HG03097 (cell line): ENCODE data around the gene FAM124A.
"Not testable (repeated sequence)": the region's sequence is repeated elsewhere in the genome, so short reads cannot be mapped to it uniquely, and the experiment has no call there.

Source experiments
- ATAC-seq: cut with Tn5 transposase; IDR thresholded peaks from one replicate; pipeline ENCODE4 v1.9.1; 2021; ENCODE audit not compliant: unreplicated experiment, low FRiP score

The FAM124A gene

GRCh38 chr13:51262501-51263211 is 40.5 kb downstream of the FAM124A start:
- no peak for ATAC-seq

GRCh38 chr13:51266642-51267041 is 44.4 kb downstream of the FAM124A start:
- ATAC-seq = no peak

DNA sequence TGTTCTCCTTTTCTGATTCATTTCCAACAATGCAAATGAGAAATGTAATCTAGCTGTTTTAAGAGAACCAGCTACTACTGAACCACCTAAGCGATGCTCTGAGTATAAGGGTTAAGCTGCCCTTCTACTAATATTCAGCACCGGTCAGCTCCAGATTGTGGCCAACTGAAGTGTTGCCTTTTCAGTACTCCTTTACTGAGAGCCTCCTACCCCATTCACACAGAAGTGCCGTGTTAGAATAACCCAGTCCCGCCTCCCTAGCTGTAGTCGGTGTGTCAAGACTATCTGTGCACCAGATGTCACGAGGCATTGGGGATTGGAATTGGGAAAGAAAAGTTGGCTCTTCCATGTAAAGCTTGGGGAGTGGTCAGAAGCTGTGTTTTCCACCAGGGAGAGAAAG is 45.4 kb downstream of the FAM124A start:
- no peak for ATAC-seq

DNA sequence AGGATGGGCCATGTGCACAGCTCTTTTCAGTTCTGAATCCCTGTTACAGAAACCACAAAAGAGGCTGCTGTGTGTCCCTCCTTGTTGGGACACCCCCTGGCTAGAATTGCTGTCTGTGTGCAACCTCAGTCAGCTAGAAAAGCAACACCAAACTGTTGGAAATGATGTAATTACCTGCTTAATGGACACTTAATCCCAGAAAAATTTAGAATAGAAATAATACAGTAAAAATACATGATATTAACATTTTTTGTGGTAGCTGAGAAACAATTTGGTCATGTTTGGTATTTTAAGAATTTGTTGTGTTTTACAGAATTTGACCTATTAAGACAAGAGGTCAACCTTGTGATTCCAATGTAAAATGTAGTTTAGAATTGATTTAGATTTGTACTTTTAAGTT is 46.8 kb downstream of the FAM124A start:
- ATAC-seq = no peak

DNA sequence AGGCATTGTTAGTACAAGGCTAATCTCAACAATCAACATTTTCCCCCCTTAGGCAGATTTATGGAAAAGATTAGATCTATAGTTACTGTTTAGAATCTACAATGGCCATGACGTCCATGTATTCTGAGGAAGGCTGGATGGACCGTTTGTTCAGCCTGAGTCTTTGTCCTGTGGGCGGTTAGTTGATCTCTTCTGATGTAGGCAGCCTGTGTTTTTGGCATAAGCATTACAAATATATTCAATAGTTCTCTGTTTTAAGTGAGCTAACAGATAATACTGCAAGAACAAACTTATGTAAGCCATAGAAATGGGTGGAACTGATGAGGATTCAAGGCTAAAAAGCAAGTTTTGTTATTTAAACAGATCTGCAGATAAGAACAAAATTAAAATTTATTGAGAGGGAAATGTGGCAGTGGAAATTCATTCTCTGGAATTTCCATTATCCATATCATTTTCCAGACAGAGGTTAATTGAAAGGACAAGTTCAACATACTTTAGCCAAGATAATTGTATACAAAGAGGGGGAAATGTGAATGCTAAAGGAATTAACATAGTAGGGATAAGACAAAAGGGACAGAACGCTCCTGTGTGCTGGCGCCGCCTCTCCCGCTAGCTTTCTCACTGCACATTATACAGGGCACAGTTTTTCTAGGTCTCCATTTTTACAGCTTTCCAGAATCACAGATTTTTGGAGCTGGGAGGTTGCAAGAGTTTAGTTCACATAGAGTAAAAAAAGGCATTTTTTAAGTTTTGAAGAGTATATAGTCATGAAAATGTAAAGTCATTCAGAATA is 48.6 kb downstream of the FAM124A start:
- no peak for ATAC-seq

DNA sequence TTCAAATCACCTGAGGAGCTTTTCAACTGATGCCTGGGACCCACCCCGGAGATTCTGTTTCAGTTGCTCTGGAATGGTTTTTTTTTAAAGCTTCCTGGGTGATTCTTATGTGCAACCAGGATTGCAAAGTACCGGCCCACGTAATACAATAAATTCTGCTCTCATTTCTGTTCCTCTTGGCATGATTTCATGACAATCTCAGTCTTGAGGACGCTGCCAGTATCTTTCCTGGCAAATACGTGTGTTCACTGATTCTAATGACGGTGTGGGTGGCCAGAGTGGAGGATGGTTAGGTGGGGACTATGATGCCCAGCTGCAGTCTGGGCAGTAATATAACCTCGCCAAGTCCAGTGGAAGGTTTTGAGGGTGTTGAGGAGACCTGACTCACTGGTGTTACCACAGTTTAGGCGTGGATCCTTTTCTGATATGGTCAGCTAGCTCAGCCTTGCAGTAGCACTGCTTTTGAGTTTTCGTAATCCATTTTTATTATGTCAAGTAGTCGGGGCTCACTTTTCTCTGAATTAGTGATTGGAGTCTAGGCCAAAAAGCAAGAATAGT is 49.4 kb downstream of the FAM124A start:
- ATAC-seq = no peak

DNA sequence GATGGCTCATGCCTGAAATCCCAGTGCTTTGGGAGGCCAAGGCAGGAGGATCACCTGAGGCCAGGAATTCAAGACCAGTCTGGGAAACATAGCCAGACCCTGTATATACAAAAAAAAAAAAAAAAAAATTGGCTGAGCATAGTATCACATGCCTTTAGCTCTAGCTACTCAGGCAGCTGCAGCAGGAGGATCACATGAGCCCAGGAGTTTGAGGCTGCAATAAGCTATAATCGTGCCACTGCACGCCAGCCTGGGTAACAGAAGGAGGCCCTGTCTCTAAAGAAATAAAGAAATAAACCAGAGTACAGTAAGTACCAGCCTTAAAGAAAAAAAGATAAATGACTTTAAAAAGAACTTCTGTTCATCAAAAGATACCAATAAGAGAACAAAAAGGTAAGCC is 52.9 kb downstream of the FAM124A start:
- ATAC-seq = no peak

DNA sequence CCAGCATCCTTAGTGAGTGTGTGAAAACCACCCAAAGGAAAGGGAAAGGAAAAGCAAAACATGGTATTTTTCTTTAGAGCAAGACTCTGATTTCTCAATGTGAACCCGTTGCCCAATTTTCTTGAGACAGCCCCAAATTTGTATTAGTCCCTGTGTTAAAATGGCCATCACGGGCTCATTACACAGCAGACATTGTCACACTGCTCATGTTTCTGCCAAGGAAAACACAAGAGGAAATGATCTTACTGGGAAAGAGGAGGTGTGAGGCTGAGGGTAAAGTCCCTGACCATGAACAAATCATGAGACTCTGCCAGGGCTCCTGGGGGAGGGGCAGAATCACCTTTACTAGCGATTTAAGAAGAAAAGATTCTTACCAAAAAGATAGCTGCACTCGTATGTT is 54.4 kb downstream of the FAM124A start:
- ATAC-seq = no peak

GRCh38 chr13:51277928-51278327 is 55.7 kb downstream of the FAM124A start:
- ATAC-seq = no peak

GRCh38 chr13:51278426-51279130 is 56.4 kb downstream of the FAM124A start:
- no peak for ATAC-seq

DNA sequence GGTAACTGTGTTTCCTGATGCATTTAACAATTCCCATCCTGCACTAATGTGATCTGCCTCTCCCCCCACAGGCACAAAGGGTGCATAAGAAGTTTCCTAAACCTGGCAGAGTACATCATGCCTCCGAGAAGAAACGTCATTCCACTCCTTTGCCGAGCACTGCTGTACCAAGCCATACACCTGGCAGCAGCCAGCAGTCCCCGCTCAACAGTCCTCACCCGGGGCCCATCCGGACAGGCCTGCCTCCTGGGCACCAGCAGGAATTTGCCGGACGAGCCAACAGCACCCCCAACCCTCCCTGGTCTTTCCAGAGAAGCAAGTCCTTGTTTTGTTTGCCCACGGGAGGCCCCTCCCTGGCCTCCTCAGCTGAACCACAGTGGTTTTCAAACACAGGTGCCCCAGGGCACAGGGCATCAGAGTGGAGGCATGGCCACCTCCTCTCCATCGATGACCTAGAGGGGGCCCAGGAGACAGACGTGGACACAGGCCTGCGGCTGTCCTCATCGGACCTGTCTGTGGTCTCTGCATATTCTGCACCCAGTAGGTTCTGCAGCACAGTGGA is 58.3 kb downstream of the FAM124A start:
- no peak for ATAC-seq

DNA sequence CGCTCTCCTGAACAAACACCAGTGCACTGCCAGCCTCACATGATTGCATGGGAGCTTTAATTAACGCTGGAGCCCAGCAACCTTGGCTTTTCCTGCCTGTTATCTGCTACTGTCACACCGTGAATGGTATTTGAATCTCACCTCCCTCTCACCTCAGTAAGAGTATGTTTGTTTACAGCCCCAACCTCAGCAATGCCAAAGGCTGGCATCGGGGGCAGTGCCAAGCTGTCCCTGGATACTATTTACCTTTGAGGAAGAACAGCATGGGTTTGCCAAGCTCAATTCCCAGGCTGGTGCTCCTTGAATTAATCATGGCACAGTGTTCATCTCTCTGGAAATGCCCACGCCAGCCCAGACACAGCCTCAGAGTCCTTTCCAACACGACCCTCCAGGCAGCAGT is 60.1 kb downstream of the FAM124A start:
- ATAC-seq = no peak

DNA sequence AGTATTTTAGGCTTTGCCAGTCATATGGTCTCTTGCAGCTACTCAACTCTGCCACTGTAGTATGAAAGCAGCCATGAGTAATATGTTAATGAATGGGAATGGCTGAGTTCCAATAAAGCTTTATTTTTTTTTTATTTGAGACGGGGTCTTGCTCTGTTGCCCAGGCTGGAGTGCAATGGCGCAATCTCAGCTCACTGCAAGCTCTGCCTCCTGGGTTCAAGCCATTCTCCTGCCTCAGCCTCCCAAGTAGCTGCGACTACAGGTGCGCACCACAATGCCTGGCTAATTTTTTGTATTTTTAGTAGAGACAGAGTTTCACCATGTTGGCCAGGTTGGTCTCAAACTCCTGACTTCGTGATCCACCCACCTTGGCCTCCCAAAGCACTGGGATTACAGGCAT is 60.7 kb downstream of the FAM124A start:
- ATAC-seq = not testable (repeated sequence)

DNA sequence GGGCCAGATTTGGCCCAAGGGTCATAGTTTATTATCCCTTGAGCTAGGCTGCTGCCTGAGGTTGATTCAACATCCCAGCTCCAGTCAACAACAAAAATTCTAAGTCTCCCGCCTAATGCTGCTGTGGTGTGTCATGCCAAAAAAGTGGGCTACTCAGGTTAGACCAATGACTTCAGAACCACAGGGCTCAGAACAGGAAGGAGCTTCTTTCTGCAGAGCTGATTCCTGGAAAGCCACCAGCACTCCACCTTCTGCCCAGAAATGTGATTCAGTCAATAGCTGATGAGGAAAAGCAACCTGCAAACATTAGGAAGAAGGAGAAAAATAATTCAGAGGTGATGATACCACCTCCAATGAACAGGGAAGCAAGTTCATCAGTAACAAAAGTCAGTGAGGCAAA is 61.2 kb downstream of the FAM124A start:
- ATAC-seq = no peak

GRCh38 chr13:51284339-51284738 is 62.1 kb downstream of the FAM124A start:
- no peak for ATAC-seq

DNA sequence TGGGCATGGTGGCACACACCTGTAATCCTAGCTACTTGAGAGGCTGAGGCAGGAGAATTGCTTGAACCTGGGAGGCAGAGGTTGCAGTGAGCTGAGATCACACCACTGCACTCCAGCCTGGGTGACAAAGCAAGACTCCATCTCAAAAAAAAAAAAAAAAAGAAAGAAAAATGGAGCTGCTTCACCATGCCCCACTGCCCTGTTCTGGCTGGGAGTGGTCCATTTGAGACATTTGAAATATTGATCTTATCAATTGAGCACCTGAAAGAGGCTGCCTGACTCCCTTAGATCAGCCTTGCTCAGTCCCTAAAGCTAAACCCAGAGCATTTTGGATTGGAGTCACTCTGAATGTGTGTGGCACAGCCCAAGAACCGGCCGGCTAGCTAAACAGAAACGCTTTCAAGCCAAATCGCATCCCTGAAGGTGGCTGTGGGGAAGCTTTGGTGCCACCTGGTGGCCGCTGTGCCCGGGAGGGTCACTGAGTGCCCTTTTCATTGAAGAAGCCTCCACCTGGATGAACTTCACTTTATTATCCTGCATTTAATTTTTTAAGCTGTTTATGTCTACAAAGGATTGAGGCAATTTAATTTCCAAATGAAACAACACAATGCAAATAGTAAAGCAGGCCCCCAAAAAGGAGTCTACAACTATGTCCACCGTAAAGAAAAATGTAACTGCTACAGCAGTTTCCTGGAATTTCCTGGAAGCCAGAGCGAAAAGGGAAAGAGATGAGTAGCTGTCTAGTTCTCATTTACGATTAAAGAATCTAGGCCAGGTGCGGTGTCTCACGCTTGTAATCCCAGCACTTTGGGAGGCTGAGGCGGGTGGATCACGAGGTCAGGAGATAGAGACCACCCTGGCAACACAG is 64.2 kb downstream of the FAM124A start:
- no peak for ATAC-seq

DNA sequence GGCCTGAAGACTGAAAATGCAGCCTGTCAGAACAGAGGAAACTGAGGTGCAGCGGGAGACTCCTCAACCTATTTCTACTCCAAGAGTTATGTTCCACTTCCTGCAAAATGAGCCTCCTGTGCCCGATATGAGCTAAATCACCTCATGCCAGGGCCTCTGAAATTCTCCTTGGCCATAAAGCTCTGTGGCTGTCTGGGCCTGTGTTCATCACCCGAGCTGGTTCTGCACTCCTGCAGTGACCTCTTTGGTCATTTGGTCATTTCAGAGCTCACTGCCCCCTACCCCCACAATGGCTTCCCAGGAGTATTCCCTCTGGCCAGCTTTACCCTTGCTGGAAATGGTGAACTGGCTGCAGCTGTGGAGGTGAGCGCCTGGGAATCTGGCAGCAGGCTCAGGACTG is 65.6 kb downstream of the FAM124A start:
- ATAC-seq = no peak

DNA sequence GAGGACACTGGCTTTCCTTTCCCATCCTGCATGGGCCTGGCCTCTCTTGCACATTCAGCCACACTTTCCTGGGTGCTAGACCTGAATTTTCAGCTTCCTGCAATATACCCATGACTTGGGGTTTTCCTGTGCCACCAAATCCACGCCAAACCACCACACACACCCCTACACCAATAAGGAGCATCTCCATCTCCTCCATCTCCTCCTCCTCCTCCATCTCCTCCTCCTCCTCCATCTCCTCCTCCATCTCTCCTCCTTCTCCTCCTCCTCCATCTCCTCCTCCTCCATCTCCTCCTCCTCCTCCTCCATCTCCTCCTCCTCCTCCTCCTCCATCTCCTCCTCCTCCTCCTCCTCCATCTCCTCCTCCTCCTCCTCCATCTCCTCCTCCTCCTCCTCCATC is 66.1 kb downstream of the FAM124A start:
- ATAC-seq = not testable (repeated sequence)

DNA sequence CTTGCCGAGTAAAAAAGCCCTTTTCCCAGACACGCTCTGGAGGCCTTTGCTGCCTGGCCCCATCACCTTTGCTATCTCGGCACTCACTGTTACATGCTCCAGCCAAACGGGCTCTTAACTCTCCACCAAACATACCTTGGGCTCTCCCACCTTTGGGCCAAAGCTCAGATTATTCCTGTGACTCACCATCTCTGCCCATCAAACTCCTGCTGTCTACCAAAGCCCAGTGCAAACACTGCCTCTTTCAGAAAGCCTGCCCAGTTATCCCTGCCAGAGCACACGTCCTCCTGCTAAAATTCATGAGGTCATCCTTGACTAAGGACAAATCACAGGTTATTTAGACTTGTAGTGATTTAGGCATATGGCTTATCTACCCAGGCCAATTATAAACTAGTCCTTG is 69.1 kb downstream of the FAM124A start:
- ATAC-seq = no peak

DNA sequence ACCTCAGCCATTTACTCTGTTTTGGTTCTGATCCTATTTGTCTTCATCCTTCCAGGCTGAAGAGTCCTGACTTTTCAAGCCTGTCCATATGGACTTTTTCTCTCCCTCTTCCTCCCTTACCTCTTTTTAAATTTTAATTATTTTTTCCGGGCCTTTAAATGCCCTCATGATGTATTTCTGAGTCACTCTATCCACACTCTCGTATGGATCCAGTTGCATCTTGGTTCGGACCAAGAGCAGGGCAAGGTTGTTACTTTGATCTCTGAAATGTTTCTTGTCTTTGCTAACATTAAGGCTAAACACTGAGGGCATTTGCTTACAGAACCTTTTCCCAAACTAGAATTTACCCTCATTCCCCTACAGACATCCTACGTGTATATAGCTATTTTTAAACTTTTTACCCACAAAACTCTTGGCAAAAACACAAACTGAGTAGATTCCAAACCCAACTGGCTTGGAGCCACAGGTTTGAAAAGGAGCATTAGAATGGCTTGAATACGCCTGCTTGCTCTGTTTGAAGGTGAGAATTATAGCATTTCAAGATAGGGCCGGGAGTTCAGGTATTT is 69.9 kb downstream of the FAM124A start:
- ATAC-seq = no peak
